ENCODE results near the gene GPS1. TPM values are rescaled to one million over a fixed set of nuclear protein-coding genes. Genes with fewer than 3 reads are reported as not detected.

The GPS1 gene
- total and polyA plus RNA-seq, 10 of the 15 experiments (the other 5 are each of a cell fraction or from before 2014, with no cell fraction given) = 2.2 to 146 (median 77.7) TPM

GRCh38 chr17:82059272-82060000 is 7.7 kb downstream of the GPS1 start:
- H2AFZ ChIP-seq (ENCODE audit: control insufficient read depth, low read depth, low read length) = no peak overlapping the region
- DNase-seq (ENCODE audit: low read depth, low spot score) (no peak), FAIRE-seq (no peak), ATAC-seq (no peak)
- ChIA-PET SMC1A (ENCODE audit: uncharacterized antibody, unreplicated experiment) (no interaction called here), POLR2A (interaction anchor here (0.6 kb wide), 1 partner anchor 134 kb away, joined by 3 read pairs; no protein-coding TSS in a partner anchor), CTCF (interaction anchor here (1.1 kb wide), 1 partner anchor 22 kb away, joined by 3 read pairs; the partner anchor contains the start of gene DCXR), RAD21 (ENCODE audit: unreplicated experiment) (no interaction called here)
- no peak overlapping the region for H3K27ac ChIP-seq (ENCODE audit: control insufficient read depth, insufficient read depth)
- 73% methylated on average over 19 of the region's 19 CpGs for WGBS (ENCODE audit: insufficient coverage, insufficient replicate concordance, low lambda C conversion rate, missing lambda C conversion rate)
- no peak overlapping the region for H3K9ac ChIP-seq (ENCODE audit: control insufficient read depth, insufficient read depth, low read length)
- intact Hi-C loops (cut with micrococcal nuclease; ENCODE audit: unreplicated experiment) (no loop called here), in situ Hi-C loops (cut with MboI) (no loop called here)
- H3K9me3 ChIP-seq (replicated peaks; ENCODE audit: control insufficient read depth, insufficient read depth, low read length) = no peaks in the 10 kb centered on the region
- H3K36me3 ChIP-seq (ENCODE audit: control insufficient read depth in 2 of 2, insufficient read depth in 2 of 2, low read length in 1 of 2) = peaks cover 3 to 36% of the 10 kb centered on the region in 2 experiments
- TF ChIP-seq CEBPZ (IDR thresholded peaks at IDR 0.05; ENCODE audit: low read depth, low read length) (no peak), POLR2A (IDR thresholded peaks at IDR 0.05; ENCODE audit: low read depth, low read length) (peak; percentile 43; the same call in 1 of the 2 replicates)
- no TSS peak for BruUV-seq (replicated peaks)
- H3K4me2 ChIP-seq (ENCODE audit: control insufficient read depth, insufficient read depth) = no peak overlapping the region
- H3K4me1 ChIP-seq (ENCODE audit: control insufficient read depth, insufficient read depth, low read length) = peaks cover 4% of the 10 kb centered on the region
- H3K27me3 ChIP-seq (replicated peaks in 1 of 2; ENCODE audit: control insufficient read depth in 2 of 2, insufficient read depth in 2 of 2, low read length in 1 of 2) = no peaks in the 10 kb centered on the region
- H3K4me3 ChIP-seq = no peak overlapping the region
- no peaks in the 10 kb centered on the region for H4K20me1 ChIP-seq (ENCODE audit: control insufficient read depth, insufficient read depth)
- H3K79me2 ChIP-seq (ENCODE audit: control insufficient read depth, insufficient read depth, low read length) = peaks cover 3% of the 10 kb centered on the region

- H3K36me3 ChIP-seq (ENCODE audit: control insufficient read depth in 2 of 2, insufficient read depth in 2 of 2, low read length in 1 of 2) = peaks cover 3 to 34% of the 10 kb centered on the region in 2 experiments
- ATAC-seq (no peak), DNase-seq (ENCODE audit: low read depth, low spot score) (no peak), FAIRE-seq (no peak)
- no peaks in the 10 kb centered on the region for H4K20me1 ChIP-seq (ENCODE audit: control insufficient read depth, insufficient read depth)
- 77% methylated on average over 16 of the region's 16 CpGs for WGBS (ENCODE audit: insufficient coverage, insufficient replicate concordance, low lambda C conversion rate, missing lambda C conversion rate)
- TF ChIP-seq POLR2A (IDR thresholded peaks at IDR 0.05; ENCODE audit: low read depth, low read length) (0 out of 2 replicates have a peak, but pooled peaks have one; percentile 4), HCFC1 (IDR thresholded peaks at IDR 0.05; ENCODE audit: low read length) (no peak), BMI1 (IDR thresholded peaks at IDR 0.05; ENCODE audit: borderline replicate concordance) (no peak)
- H3K79me2 ChIP-seq (ENCODE audit: control insufficient read depth, insufficient read depth, low read length) = peaks cover 9% of the 10 kb centered on the region
- H3K27ac ChIP-seq (ENCODE audit: control insufficient read depth, insufficient read depth) = no peak overlapping the region
- no peak overlapping the region for H2AFZ ChIP-seq (ENCODE audit: control insufficient read depth, low read depth, low read length)
- no peak overlapping the region for H3K4me2 ChIP-seq (ENCODE audit: control insufficient read depth, insufficient read depth)
- no peaks in the 10 kb centered on the region for H3K9me3 ChIP-seq (replicated peaks; ENCODE audit: control insufficient read depth, insufficient read depth, low read length)
- ChIA-PET POLR2A (no interaction called here), SMC1A (ENCODE audit: uncharacterized antibody, unreplicated experiment) (no interaction called here), CTCF (interaction anchor here (1.1 kb wide), 1 partner anchor 22 kb away, joined by 3 read pairs; the partner anchor contains the start of gene DCXR), RAD21 (ENCODE audit: unreplicated experiment) (no interaction called here)
- no peaks in the 10 kb centered on the region for H3K27me3 ChIP-seq (replicated peaks in 1 of 2; ENCODE audit: control insufficient read depth in 2 of 2, insufficient read depth in 2 of 2, low read length in 1 of 2)
- no TSS peak for BruUV-seq (replicated peaks)
- in situ Hi-C loops (cut with MboI) = no loop called here
- H3K4me3 ChIP-seq = no peak overlapping the region
- H3K9ac ChIP-seq (ENCODE audit: control insufficient read depth, insufficient read depth, low read length) = no peak overlapping the region
- H3K4me1 ChIP-seq (ENCODE audit: control insufficient read depth, insufficient read depth, low read length) = peaks cover 8% of the 10 kb centered on the region
- intact Hi-C loops (cut with micrococcal nuclease; ENCODE audit: unreplicated experiment) = no loop called here
These were observed 8.3 kb downstream of the GPS1 start for GRCh38 chr17:82060001-82060380.
